Non-pigmented ciliary epithelial cell (primary cell): ENCODE data around the gene TTYH2.
"Not testable (repeated sequence)": the region's sequence is repeated elsewhere in the genome, so short reads cannot be mapped to it uniquely, and the experiment has no call there.

Source experiments
- DNase-seq: peaks from one replicate; pipeline ENCODE4 v3.0.0-alpha.2; 2010; ENCODE audit warnings: low read depth

Gene TTYH2

DNA sequence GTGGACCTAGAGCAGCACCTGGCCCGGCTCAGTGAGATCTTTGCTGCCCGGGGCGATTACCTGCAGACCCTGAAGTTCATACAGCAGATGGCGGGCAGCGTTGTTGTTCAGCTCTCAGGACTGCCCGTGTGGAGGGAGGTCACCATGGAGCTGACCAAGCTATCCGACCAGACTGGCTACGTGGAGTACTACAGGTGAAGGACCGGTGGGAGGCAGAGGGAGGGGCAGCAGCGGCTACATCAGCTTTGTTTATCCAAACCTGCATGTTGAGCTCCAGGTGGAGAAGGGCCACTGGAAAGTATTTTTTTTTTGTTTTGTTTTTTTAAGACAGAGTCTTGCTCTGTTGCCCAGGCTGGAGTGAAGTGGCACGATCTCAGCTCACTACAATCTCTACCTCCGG is 23.9 kb downstream of the TTYH2 start:
- DNase-seq = no peak

DNA sequence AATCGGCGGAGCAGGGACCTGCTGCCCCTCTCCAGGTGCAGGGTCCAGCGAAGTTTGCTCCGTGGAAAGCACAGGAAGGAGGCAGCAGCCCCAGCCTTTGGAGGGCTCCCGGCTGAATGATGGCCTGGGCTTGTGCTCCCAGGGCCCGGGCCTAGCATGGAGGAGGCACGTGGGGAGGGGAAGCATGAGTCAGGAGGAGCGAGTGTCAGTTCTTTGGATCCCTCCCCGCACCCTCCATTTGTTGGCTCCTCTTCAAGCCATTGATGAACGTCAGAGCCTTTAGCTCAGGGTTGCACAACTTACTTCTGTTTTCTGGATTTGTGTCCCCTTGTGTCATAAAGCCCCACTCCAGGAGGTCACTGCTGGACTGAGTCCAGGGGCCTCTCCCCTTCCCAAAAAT is 25.8 kb downstream of the TTYH2 start:
- DNase-seq = no peak

DNA sequence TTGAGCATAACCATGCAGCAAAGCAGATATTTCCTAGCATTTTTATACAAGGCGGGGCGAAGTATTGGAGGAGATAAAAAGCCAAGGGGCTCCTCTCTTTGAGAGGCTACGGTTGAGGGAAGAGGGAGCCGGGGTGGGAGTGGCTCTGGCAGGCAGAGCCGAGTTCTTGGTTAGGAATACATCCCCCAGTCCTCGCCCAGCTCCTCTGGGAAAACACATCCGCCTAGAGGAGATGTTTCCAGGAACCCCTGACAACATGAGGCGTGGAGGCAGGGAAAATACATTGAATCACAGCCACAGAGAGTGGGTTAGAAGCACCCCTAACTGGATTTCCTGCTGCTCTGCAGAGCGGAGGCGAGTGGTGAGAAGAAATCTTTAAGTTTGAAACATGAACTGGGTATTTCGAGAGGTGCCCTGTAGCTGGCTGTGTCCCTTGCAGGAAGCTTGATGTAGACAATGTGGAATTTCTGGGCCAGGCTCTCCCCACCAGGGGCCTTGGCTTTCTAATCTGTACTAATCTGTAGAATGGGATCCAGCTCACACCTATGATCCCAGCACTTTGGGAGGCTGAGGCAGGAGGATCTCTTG is 27.3 kb downstream of the TTYH2 start:
- no peak for DNase-seq

DNA sequence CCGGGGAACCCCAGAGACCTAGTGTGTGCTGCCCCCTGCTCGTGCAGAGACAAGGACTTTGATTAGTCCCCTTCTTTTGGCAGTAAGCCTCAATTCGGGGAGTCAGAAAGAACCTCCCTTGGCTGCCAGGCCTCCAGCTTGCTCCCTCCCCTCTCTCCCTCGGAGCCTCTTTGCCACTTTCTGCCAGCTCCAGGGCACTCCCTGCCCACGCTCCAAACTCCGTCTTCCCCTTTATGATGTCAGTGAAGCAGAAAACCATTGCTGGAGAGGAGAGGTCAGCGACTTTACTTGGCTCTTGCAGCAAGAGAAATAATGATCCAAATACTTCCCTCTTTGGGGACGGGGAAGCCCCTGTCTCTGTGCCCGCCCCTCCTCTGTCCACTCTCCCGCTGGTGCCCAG is 28.1 kb downstream of the TTYH2 start:
- no peak for DNase-seq

DNA sequence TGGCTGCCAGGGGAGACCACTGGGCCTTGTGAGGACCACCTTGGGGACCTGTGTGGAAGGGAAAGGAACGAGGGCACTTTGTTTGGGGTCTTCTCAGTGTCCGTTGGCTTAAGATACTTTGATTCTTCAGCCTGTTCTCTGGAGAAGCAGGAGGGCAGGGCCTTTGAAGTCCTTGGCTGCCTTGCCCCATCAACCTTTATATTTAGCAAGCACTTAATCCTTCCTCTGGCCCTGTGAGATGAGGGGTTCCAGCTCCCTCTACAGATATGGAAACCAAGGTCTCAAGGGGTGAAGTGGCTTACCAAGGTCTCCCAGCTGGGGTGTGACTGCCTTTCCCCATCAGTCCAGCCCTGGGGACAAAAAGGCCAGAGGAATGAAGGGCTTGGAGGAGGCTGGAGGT is 28.5 kb downstream of the TTYH2 start:
- no peak for DNase-seq

DNA sequence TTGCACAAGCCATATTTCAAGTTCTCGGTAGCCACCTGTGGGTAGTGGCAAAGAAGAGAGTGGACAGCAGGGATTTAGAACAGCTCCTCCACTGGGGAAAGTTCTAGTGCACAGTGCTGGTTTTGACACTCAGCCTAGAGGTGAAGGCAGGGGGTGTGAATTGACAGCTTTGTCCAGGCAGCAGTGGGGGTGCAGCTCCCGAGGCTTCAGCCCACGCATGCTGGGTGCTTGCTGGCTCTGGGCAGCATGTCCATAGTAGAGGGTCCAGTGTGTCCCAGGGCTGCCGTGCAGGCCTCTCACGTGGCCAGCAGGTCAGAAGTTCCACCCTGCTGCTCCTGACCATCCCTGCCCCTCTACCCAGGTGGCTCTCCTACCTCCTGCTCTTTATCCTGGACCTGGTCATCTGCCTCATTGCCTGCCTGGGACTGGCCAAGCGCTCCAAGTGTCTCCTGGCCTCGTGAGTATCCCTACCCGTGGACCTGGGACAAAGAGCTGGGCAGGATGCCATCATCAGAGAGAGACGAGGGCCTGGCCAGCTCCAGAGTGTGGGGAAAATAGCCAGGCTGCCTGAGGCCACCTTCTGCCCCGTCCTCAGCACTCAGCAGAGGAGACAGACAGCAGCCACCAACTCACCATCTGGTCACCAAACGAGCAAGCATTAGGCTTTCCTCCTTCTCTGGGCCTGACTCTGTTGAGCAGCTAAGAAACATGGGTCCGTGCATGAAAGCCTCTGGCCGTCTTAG is 29.8 kb downstream of the TTYH2 start:
- DNase-seq = no peak

DNA sequence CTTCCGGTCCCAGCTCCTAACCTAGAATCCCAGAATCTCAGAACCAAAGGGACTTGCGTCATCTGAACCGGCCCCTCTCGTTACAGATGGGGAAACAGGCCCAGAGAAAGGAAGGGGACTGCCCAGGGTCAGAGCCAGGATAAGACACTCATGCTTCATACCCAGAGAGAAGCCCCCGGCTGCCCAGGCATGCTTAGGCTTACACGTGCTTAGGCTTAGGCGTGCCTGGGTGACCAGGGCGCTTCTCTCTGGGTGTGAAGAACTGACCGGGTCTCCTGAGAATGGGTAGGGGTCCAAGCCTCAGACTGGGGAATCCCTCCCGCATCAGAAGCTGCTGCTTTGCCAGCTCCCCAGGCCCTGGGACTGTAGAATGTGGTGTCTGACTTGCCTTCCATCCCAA is 30.8 kb downstream of the TTYH2 start:
- DNase-seq = no peak

DNA sequence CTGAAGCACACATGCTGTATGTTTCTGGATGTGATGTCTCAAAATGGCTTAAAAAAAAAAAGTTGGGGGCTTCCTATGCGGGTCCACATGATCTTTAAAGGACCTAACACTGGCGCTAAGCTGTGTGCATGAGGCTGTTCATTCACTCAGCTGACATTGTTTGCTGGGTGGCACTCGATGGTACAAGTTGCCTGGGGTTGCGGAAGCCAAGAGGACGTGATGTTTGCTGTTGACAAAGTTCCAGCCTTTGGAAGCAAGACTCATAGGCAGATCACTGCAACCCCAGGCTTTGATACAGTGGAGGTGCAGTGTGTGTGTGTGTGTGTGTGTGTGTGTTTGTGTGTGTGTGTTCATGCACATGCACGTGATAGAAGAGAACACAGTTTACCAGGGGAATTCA is 31.2 kb downstream of the TTYH2 start:
- DNase-seq = no peak

DNA sequence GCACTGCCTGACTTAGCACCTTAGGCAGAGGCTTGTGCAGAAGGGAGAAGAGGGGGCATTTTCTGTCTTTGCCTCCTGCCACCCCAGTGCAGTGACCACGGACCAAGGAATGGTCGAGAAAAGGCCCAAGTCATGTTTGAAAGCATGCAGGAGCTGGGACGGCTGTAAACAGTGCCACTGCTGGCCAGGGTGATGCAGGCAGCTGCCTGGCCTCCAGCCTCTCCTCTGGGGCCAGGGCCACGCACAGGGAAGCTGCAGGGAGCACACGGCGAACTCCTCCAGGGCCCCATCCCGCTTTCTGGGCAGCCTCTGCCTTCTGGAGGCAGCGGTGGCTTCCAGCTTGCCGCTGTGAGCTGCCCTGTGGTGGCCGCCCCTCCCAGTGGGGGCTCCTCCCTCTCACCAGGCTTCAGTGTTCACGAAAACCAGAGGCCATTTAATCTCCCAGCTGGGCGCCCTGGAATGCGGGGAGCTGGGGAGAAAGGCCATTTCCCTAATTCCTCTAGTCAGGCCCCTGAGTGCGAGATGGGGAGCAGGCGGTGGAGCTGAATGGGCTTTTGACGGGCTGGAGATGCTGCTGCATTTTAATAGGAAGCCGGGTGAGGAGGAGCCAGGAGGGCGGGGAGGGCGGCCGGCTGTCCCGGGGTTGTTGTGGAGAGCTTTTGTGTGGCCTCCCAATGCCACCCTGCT is 31.9 kb downstream of the TTYH2 start:
- no peak for DNase-seq

DNA sequence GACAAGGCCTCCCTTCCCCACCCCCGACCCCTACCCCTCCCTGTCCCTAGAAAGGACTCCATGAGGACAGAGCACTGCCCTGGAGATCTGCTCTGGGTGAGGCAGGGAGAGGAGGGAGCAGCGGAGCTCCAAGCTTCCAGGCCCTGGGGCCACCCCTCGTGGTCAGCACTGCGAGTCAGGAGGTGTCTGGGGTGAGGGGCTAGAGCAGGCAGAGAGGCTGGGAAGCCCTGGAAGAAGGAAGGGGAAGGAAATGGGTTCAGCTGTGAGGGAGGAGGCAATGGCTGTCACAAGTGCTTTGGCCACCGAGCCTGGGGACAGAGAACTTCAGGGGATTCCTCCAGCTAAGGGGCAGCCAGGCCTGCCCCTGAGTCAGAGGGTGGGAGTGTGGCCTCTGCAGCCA is 32.5 kb downstream of the TTYH2 start:
- DNase-seq = no peak

DNA sequence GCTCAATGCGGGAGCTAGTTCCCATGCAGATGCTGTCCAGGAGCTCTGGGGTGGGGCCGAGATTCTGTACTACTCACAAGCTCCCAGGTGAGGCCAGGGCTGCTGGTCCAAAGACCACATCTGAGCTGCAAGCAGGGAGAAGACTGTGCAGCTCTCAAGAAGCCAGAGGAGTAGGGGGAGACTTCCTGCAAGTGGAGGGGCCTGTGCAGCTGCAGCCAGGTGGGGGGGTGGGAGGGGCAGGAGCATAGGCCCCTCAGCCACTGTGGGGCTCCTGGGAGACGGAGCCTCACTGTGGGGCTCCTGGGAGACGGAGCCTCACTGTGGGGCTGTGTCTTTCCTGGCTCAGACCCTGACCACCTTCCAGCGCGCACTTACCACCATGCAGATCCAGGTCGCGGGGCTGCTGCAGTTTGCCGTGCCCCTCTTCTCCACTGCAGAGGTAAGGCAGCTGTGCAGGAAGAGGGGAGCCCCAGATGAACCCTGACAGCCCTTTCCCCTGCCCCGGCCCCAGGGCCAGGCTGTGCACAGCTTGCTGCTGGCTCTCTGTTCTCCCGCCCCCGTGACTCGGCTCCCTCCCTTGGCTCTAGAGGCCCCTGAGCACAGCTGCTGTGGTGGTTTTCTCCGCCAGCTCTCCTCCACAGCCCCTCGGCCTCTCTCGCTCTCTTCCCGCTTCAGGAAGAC is 36.4 kb downstream of the TTYH2 start:
- no peak for DNase-seq

DNA sequence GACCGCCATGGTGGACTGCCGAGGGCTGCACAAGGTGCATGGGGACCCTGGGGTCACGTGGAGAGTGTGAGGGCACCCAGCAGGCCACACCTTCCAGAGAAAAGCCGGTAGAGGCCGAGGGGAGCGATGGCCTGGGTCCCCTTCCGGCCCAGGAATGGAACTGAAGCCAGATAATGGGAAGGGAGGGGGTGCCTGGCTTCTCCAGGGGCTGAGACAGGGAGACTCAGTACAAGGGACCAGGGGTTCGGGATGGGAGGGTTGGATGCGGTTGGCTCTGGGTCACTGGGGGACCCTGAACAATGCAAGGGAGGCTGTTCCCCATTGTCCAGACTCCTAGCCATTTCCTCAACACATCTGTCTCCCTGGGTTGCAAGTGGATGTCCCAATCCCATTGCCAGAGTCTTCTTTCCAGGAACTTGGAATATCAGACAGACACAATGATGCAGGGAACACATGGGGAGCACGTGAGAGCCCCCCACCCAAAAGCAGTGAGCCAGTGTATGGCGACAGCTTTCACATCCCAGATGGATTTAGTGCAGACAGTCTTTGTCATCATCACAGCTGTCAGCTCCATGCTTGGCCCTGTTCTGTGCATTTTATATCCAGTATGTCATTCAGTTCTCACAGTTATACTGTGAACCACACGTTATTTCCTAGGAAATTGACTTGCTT is 37.1 kb downstream of the TTYH2 start:
- DNase-seq = no peak

DNA sequence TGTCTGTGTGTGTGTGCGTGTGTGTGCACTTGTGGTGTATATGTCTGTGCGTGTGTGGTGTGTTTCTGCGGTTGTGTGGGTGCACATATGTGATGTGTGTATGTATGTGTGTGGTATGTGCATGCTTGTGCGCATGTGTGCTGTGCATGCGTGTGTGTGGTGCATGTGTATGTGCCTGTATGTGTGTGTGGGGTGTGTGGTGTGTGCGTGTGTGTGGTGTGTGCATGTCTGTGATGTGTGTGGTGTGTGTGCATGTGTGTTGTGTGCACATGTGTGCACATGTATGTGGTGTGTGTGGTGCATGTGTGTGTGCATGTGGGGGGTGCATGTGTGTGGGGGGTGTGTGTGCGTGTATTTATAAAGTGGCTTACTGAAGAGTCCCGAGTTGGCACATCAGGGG is 37.7 kb downstream of the TTYH2 start:
- no peak for DNase-seq

DNA sequence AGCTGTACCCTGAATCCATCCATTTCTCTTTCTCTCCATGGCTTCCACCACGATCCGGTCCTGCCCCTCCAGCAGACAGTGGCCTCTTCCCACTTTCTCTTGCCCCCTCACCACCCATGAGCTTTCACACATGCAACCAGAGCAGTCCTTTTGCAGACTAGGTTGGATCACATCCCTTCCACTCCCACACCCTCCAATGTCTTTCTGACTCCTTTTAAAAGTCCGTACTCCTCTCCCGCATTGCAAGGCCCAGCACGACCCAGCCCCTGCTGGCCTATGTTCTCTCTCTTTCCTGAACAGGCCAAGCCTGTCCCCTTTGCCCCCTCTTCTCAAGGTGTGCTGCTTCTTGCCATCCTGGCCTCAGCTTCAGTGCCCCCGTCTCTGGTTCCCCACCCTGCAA is 38.2 kb downstream of the TTYH2 start:
- no peak for DNase-seq

DNA sequence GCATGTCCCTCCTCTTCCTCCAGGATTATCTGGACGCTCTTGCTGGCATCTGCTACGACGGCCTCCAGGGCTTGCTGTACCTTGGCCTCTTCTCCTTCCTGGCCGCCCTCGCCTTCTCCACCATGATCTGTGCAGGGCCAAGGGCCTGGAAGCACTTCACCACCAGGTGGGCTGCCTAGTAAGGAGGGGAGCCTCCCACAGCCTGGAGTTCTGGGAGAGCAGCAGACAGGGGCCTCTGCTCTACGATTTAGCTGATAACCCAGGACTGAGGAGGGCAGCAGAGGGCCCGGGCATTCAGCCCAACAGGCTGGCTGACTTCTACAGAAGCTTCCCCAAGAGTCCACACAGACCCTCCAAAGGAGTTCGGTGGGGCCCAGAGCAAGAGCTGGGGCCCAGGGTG is 38.8 kb downstream of the TTYH2 start:
- DNase-seq = no peak

DNA sequence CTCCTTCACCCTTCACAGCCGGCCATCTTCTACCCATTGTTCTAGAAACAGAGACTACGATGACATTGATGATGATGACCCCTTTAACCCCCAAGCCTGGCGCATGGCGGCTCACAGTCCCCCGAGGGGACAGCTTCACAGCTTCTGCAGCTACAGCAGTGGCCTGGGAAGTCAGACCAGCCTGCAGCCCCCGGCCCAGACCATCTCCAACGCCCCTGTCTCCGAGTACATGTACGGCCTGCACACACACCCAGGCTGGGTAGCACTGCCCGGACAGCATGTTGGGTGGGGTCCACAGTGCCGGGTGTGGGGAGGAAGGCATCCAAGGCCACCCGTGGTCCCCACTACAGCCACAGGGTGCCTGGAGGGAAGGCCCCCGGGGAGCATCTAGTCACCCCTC is 39.7 kb downstream of the TTYH2 start:
- no peak for DNase-seq

DNA sequence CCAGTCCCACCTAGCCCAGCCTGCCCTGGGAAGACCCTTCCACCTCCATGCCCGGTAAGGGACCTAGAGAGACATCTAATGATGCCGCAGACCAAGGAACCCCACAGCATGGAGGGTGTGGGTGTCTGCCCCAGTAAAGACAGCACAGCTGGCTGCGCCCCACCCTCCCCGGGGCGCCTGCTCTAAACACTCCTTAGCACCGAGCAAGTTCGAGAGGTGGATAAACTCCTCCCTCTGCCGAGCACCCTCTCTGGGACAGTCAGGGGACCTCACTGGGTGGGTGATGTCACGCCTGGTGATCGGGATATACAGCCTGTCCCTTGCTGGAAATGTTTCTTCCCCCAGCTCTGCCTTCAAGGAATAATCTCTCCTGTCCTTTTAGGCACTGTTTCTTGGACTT is 43.9 kb downstream of the TTYH2 start:
- DNase-seq = no peak

DNA sequence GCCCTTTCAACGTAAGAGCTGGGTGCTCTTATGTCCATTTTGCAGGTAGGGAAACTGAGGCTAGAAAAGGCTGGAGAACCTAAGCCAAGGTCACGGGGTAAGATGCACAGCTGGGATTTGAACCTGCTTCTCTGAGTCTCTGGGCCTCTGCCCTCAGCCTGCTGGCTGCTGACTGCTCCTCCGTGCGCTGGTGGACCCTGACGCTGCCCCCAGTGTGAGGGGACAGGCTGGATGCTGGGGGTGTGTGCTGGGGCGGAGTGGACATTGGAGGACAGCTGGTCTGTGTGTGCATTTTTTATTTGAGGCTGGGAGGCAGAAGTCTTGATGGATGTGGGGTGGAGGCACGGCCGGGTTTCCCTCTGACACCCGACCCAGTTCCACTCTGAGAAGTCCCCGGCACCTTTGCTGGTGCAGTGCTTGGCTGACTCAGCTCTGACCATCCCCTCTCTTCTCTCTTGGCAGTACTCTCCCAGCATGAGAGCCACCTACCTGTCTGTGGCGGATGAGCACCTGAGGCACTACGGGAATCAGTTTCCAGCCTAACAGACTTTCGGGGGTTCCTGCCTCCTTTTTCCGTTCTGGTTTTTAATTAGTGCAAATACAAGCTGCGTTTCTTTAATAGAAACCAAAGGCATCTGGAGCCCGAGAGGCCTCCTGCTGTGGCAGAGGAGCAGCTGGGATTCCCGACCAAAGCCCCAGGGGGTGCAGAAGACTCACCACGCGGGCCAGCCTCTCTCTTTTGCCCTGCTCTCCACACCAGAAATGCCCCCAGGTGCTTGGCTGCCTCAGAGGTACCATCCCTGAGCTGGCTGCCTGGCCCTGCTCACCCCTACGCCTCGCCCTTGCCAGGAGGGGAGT is 46.5 kb downstream of the TTYH2 start:
- DNase-seq = no peak

DNA sequence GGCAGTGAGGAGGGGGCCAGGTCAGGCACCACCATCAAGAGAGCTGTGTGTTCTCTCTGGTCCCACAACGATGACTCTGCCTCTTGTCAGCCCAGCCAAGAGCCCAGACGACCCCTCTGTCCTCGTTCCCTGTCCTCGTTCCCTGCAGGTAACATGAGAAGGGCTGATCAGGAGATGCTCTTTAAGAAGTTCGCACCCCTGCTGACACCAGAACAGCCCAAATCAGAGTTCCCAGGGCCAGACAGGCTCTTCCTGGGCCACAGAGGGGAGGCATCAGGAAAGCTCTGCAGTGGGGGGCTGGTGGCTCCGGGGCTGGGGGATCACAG is 47.1 kb downstream of the TTYH2 start:
- no peak for DNase-seq

DNA sequence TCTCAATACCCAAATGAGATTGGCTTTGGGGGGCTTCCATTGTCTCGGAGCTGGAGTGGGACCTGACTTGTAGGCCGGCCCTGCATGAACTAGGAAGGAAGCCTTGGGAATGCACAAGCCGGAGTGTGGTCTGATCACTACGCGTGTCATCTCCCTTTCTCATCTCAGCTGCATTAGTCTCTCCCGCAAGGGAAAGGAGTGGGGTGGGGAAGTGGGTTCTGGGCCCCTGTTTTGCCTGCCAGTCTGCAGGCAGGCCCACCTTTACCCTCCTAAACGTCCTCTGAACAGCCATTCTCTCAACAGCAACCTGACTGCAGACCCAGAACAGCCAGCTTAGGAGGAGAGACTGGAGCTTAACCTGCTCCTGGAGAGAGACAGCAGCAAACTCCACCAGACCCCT is 49.2 kb downstream of the TTYH2 start:
- DNase-seq = no peak

DNA sequence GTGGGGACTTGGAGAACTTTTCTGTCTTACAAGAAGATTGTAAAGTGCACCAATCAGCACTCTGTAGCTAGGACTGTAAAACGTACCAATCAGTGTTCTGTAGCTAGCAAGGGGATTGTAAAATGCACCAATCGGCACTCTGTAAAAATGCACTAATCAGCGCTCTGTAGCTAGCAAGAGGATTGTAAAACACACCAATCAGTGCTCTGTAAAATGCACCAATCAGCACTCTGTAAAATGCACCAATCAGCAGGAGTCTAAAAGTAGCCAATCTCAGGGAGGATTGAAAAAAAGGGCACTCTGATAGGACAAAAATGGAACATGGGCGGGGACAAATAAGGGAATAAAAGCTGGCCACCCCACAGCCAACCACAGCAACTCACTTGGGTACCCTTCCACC is 53.7 kb downstream of the TTYH2 start:
- DNase-seq = not testable (repeated sequence)

DNA sequence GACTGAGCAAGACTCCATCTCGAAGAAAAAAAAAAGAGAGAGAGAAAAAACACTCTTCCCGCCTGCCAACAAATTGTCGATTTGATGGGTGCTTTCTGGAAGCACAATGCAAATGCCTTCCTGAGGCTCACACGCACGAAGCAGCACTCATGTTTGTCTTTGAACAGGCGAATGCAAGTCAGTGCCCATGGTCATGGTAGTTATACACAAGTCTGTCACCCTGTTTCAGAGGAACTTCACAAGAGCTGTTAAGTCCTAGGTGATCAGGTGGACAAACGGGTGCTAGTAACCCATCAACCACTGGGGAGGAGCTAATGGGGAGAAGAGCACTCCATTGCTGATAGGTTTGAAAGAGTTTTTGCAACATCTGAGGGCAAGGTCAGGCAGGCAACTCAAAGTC is 54.2 kb downstream of the TTYH2 start:
- DNase-seq = no peak
